OCI-LY1 (cell line): ENCODE data around the gene PDZRN3.

Experiments
- H2AFZ ChIP-seq: fragments of 200-600 bp; sonication (generic), shearing (Covaris generic); 2 replicates; pipeline ENCODE4 v1.6.0; 2014; ENCODE audit warnings: antibody characterized with exemption, mild to moderate bottlenecking, low read length
- H3F3A ChIP-seq: fragments of 200-600 bp; sonication (generic), shearing (Covaris generic); 2 replicates; pipeline ENCODE4 v1.6.0; 2014; ENCODE audit warnings: mild to moderate bottlenecking, antibody characterized with exemption, low read length, moderate library complexity; ENCODE audit not compliant: insufficient read depth
- H3K27ac ChIP-seq: fragments of 200-600 bp; sonication (generic); 2 replicates; pipeline ENCODE4 v1.5.1; 2014; ENCODE audit warnings: low read length, mixed run types, mild to moderate bottlenecking, low read depth; ENCODE audit not compliant: poor library complexity, severe bottlenecking
- H3K27me3 ChIP-seq: fragments of 200-600 bp; sonication (generic); 2 replicates; pipeline ENCODE4 v1.6.0; 2014; ENCODE audit warnings: antibody characterized with exemption, mild to moderate bottlenecking, low read length, moderate library complexity; ENCODE audit not compliant: insufficient read depth
- H3K36me3 ChIP-seq: fragments of 200-600 bp; sonication (generic); 2 replicates; pipeline ENCODE4 v1.6.1; 2014; ENCODE audit warnings: mild to moderate bottlenecking, antibody characterized with exemption, low read length, moderate library complexity, mixed read lengths; ENCODE audit not compliant: insufficient read depth
- H3K4me1 ChIP-seq: fragments of 200-600 bp; sonication (generic); 2 replicates; pipeline ENCODE4 v1.5.1; 2014; ENCODE audit warnings: mild to moderate bottlenecking, low read length, moderate library complexity; ENCODE audit not compliant: insufficient read depth, severe bottlenecking
- H3K4me2 ChIP-seq: fragments of 200-600 bp; sonication (generic), shearing (Covaris generic); 2 replicates; pipeline ENCODE4 v1.6.1; 2014; ENCODE audit warnings: low read length
- H3K4me3 ChIP-seq: fragments of 200-600 bp; sonication (generic); 2 replicates; pipeline ENCODE4 v1.5.1; 2014; ENCODE audit warnings: low read length, low read depth, mild to moderate bottlenecking, mixed read lengths; ENCODE audit not compliant: poor library complexity, severe bottlenecking
- H3K79me2 ChIP-seq: fragments of 200-600 bp; shearing (Covaris generic); 2 replicates; pipeline ENCODE4 v1.6.1; 2016; ENCODE audit warnings: mixed run types, low read length, mixed read lengths; ENCODE audit not compliant: insufficient read depth
- H3K9ac ChIP-seq: fragments of 200-600 bp; sonication (generic), shearing (Covaris generic); 2 replicates; pipeline ENCODE4 v1.6.1; 2014; ENCODE audit warnings: mild to moderate bottlenecking, low read length, mixed read lengths
- H3K9me2 ChIP-seq: fragments of 200-600 bp; sonication (generic), shearing (Covaris generic); 2 replicates; pipeline ENCODE4 v1.6.1; 2014; ENCODE audit warnings: low read depth, mild to moderate bottlenecking, low read length, mixed read lengths
- H3K9me3 ChIP-seq: fragments of 200-600 bp; shearing (Covaris generic); 2 replicates; pipeline ENCODE4 v1.6.1; 2014; ENCODE audit warnings: low read length, mixed read lengths
- H4K20me1 ChIP-seq: fragments of 200-600 bp; sonication (generic), shearing (Covaris generic); 2 replicates; pipeline ENCODE4 v1.6.0; 2016; ENCODE audit warnings: mild to moderate bottlenecking, low read length; ENCODE audit not compliant: insufficient read depth
- CTCF ChIP-seq: fragments of 200-600 bp; sonication (generic), shearing (Covaris generic); IDR thresholded peaks from 2 replicates; pipeline ENCODE4 v1.5.1; 2017; ENCODE audit warnings: mild to moderate bottlenecking, antibody characterized with exemption, low read length, moderate library complexity, mixed read lengths
- EZH2 ChIP-seq: fragments of 200-600 bp; sonication (generic), shearing (Covaris generic); IDR thresholded peaks from 2 replicates; pipeline ENCODE4 v1.8.0; 2017; ENCODE audit warnings: borderline replicate concordance, mixed run types, mild to moderate bottlenecking, antibody characterized with exemption, low read length, moderate library complexity, mixed read lengths

PDZRN3 gene

GRCh38 chr3:73408634-73409033 lies 216.1 kb downstream of the PDZRN3 start:
- no peak overlapping the region for H2AFZ ChIP-seq
- H3K9me3 ChIP-seq, result no peaks in the 10 kb centered on the region
- H3F3A ChIP-seq, result no peaks in the 10 kb centered on the region
- TF ChIP-seq EZH2 (no peak), CTCF (no peak)
- no peak overlapping the region for H3K4me2 ChIP-seq
- H3K9ac ChIP-seq, result no peak overlapping the region
- H3K36me3 ChIP-seq, result no peaks in the 10 kb centered on the region; the same call in 1 of the 2 replicates
- H4K20me1 ChIP-seq, result no peaks in the 10 kb centered on the region
- no peaks in the 10 kb centered on the region for H3K79me2 ChIP-seq
- no peaks in the 10 kb centered on the region for H3K9me2 ChIP-seq
- peaks cover 6% of the 10 kb centered on the region; the same call in 1 of the 2 replicates for H3K27me3 ChIP-seq
- H3K4me1 ChIP-seq, result peaks cover 4% of the 10 kb centered on the region
- H3K4me3 ChIP-seq, result no peak overlapping the region
- H3K27ac ChIP-seq, result no peak overlapping the region

- TF ChIP-seq EZH2, result no peak
These were observed 217.2 kb downstream of the PDZRN3 start for GRCh38 chr3:73407577-73407976.

GRCh38 chr3:73405853-73406252 lies 218.9 kb downstream of the PDZRN3 start:
- Histone ChIP-seq H3K36me3 (no peaks in the 10 kb centered on the region; the same call in 1 of the 2 replicates), H3K4me3 (no peak overlapping the region), H4K20me1 (no peaks in the 10 kb centered on the region), H3K4me1 (no peaks in the 10 kb centered on the region), H3K79me2 (no peaks in the 10 kb centered on the region), H2AFZ (no peak overlapping the region), H3K9me2 (no peaks in the 10 kb centered on the region), H3K9me3 (no peaks in the 10 kb centered on the region), H3K27ac (no peak overlapping the region), H3K9ac (no peak overlapping the region), H3F3A (no peaks in the 10 kb centered on the region), H3K4me2 (no peak overlapping the region), H3K27me3 (peaks cover 6% of the 10 kb centered on the region; the same call in 1 of the 2 replicates)
- TF ChIP-seq EZH2 (no peak), CTCF (no peak)

More at GRCh38 chr3:73407577-73407976, 217.2 kb downstream of the PDZRN3 start:
- H3K36me3 ChIP-seq, result no peaks in the 10 kb centered on the region; the same call in 1 of the 2 replicates
- no peaks in the 10 kb centered on the region for H3K9me3 ChIP-seq
- no peaks in the 10 kb centered on the region for H3K4me1 ChIP-seq
- H3K4me3 ChIP-seq, result no peak overlapping the region
- no peaks in the 10 kb centered on the region for H4K20me1 ChIP-seq
- H2AFZ ChIP-seq, result no peak overlapping the region
- no peak overlapping the region for H3K4me2 ChIP-seq
- H3K9me2 ChIP-seq, result no peaks in the 10 kb centered on the region
- H3K9ac ChIP-seq, result no peak overlapping the region
- H3F3A ChIP-seq, result no peaks in the 10 kb centered on the region
- no peaks in the 10 kb centered on the region for H3K79me2 ChIP-seq
- peaks cover 6% of the 10 kb centered on the region; the same call in 1 of the 2 replicates for H3K27me3 ChIP-seq
- H3K27ac ChIP-seq, result no peak overlapping the region

- Histone ChIP-seq H2AFZ (no peak overlapping the region), H3K27me3 (peaks cover 6% of the 10 kb centered on the region; the same call in 1 of the 2 replicates)
These were observed 219.7 kb downstream of the PDZRN3 start for GRCh38 chr3:73405000-73405399.

More at GRCh38 chr3:73405000-73405399, 219.7 kb downstream of the PDZRN3 start:
- Histone ChIP-seq H3K4me3 (no peak overlapping the region), H3K36me3 (no peaks in the 10 kb centered on the region; the same call in 1 of the 2 replicates), H3K4me1 (no peaks in the 10 kb centered on the region), H3K9me3 (no peaks in the 10 kb centered on the region), H3F3A (no peaks in the 10 kb centered on the region), H3K9me2 (no peaks in the 10 kb centered on the region), H3K27ac (no peak overlapping the region), H3K4me2 (no peak overlapping the region), H4K20me1 (no peaks in the 10 kb centered on the region), H3K9ac (no peak overlapping the region), H3K79me2 (no peaks in the 10 kb centered on the region)
- TF ChIP-seq EZH2 (no peak), CTCF (no peak)
